GM21576 (cell line): Measurements from ENCODE around the gene ACTN4.

Source experiments
- ATAC-seq: cut with Tn5 transposase; IDR thresholded peaks from one replicate; pipeline ENCODE4 v1.9.1; 2021; ENCODE audit warnings: mild to moderate bottlenecking, moderate library complexity; ENCODE audit not compliant: unreplicated experiment

ACTN4 gene

GRCh38 chr19:38722947-38723605, 75.6 kb downstream of the ACTN4 start:
- no peak for ATAC-seq

- ATAC-seq, result no peak
Measured at GRCh38 chr19:38723606-38723965, 76.1 kb downstream of the ACTN4 start.

- ATAC-seq, result no peak
Measured at GRCh38 chr19:38723990-38724854, 76.8 kb downstream of the ACTN4 start.

GRCh38 chr19:38725469-38726283, 78.2 kb downstream of the ACTN4 start:
- no peak for ATAC-seq

GRCh38 chr19:38726284-38726673, 78.8 kb downstream of the ACTN4 start:
- no peak for ATAC-seq

GRCh38 chr19:38726761-38727301, 79.4 kb downstream of the ACTN4 start:
- ATAC-seq, result no peak

GRCh38 chr19:38727306-38727867, 79.9 kb downstream of the ACTN4 start:
- ATAC-seq, result no peak

- ATAC-seq, result no peak
Measured at GRCh38 chr19:38727868-38728660, 80.6 kb downstream of the ACTN4 start.

GRCh38 chr19:38728752-38729541, 81.5 kb downstream of the ACTN4 start:
- no peak for ATAC-seq

- ATAC-seq, result no peak
Measured at GRCh38 chr19:38729653-38730469, 82.4 kb downstream of the ACTN4 start.

- ATAC-seq, result no peak
Measured at GRCh38 chr19:38730470-38730730, 83.0 kb downstream of the ACTN4 start.

- ATAC-seq, result no peak
Measured at GRCh38 chr19:38730731-38731589, 83.5 kb downstream of the ACTN4 start.

GRCh38 chr19:38731654-38732301, 84.3 kb downstream of the ACTN4 start:
- ATAC-seq, result no peak

GRCh38 chr19:38733241-38733492, 85.7 kb downstream of the ACTN4 start:
- no peak for ATAC-seq

GRCh38 chr19:38733493-38734175, 86.2 kb downstream of the ACTN4 start:
- no peak for ATAC-seq

GRCh38 chr19:38734176-38734425, 86.7 kb downstream of the ACTN4 start:
- ATAC-seq, result no peak
